ENCODE measurements around the gene KLHL28. TPM values are rescaled to one million over a fixed set of nuclear protein-coding genes. Genes with fewer than 3 reads are reported as not detected.
A peak's percentile ranks its signal among the peaks of the same experiment; 100 is the strongest.

The KLHL28 gene
- total RNA-seq, 4 donors from 2014 or later, result 10.0 to 18.4 (median 11.6) TPM

GRCh38 chr14:44961151-44961553 is 595 bp downstream of the KLHL28 start:
- Histone ChIP-seq H3K36me3 (no peaks in the 10 kb centered on the region), H3K4me1 (peaks cover 0 to 75% (median 21%) of the 10 kb centered on the region in 4 donors), H3K27me3 (no peaks in the 10 kb centered on the region), H3K27ac (peak overlapping the region; percentile 70 to 93 (median 87)), H3K9me3 (no peaks in the 10 kb centered on the region), H3K4me3 (peak overlapping the region; percentile 75 to 94 (median 88))
- peak in 1 of 2 donors; percentile 42 for DNase-seq (ENCODE audit: low spot score in 2 of 2)
- TF ChIP-seq POLR2A (IDR thresholded peaks at IDR 0.05), result no peak
- no peak for TF ChIP-seq EP300 (IDR thresholded peaks at IDR 0.05)
- no peak for TF ChIP-seq CTCF (IDR thresholded peaks at IDR 0.05)
- WGBS, 2 donors, result 1% methylated on average over 14 of the region's 14 CpGs

- no peak for DNase-seq (ENCODE audit: low spot score in 2 of 2)
- Histone ChIP-seq H3K27ac (peak overlapping the region in 3 of 4 donors; percentile 85 to 93 (median 89)), H3K9me3 (no peaks in the 10 kb centered on the region), H3K36me3 (no peaks in the 10 kb centered on the region), H3K4me3 (peak overlapping the region; percentile 75 to 94 (median 88)), H3K4me1 (peaks cover 0 to 71% (median 19%) of the 10 kb centered on the region in 4 donors), H3K27me3 (no peaks in the 10 kb centered on the region)
- TF ChIP-seq CTCF (IDR thresholded peaks at IDR 0.05), result no peak
- no peak for TF ChIP-seq POLR2A (IDR thresholded peaks at IDR 0.05)
- TF ChIP-seq EP300 (IDR thresholded peaks at IDR 0.05), result no peak
- 0 to 1% methylated on average over 3 of the region's 3 CpGs for WGBS, 2 donors
Observed at GRCh38 chr14:44960646-44961045, 1.1 kb downstream of the KLHL28 start.

- Histone ChIP-seq H3K27me3 (no peaks in the 10 kb centered on the region), H3K9me3 (no peaks in the 10 kb centered on the region), H3K4me1 (peaks cover 0 to 71% (median 18%) of the 10 kb centered on the region in 4 donors), H3K36me3 (no peaks in the 10 kb centered on the region), H3K4me3 (peak overlapping the region; percentile 75 to 94 (median 88)), H3K27ac (peak overlapping the region in 3 of 4 donors; percentile 18 to 93 (median 89))
- WGBS, 2 donors, result 19 to 22% methylated on average over 2 of the region's 2 CpGs
- DNase-seq (ENCODE audit: low spot score in 2 of 2), result no peak
- TF ChIP-seq POLR2A (IDR thresholded peaks at IDR 0.05) (no peak), CTCF (IDR thresholded peaks at IDR 0.05) (no peak), EP300 (IDR thresholded peaks at IDR 0.05) (no peak)
Observed at GRCh38 chr14:44960146-44960545, 1.6 kb downstream of the KLHL28 start.

- no peaks in the 10 kb centered on the region for H3K36me3 ChIP-seq
- no peak for DNase-seq (ENCODE audit: low spot score in 2 of 2)
- no peaks in the 10 kb centered on the region for H3K9me3 ChIP-seq
- H3K4me1 ChIP-seq, result peaks cover 0 to 70% (median 18%) of the 10 kb centered on the region in 4 donors
- no peaks in the 10 kb centered on the region for H3K27me3 ChIP-seq
- TF ChIP-seq CTCF (IDR thresholded peaks at IDR 0.05) (no peak), POLR2A (IDR thresholded peaks at IDR 0.05) (no peak), EP300 (IDR thresholded peaks at IDR 0.05) (no peak)
- H3K27ac ChIP-seq, result peak overlapping the region in 1 of 4 donors; percentile 89
- 58 to 61% methylated on average over 3 of the region's 3 CpGs for WGBS, 2 donors
- H3K4me3 ChIP-seq, result peak overlapping the region in 1 of 4 donors; percentile 83
Observed at GRCh38 chr14:44959538-44959937, 2.2 kb downstream of the KLHL28 start.

GRCh38 chr14:44956866-44957265 is 4.9 kb downstream of the KLHL28 start:
- no peaks in the 10 kb centered on the region for H3K27me3 ChIP-seq
- TF ChIP-seq CTCF (IDR thresholded peaks at IDR 0.05), result no peak
- TF ChIP-seq POLR2A (IDR thresholded peaks at IDR 0.05), result no peak
- TF ChIP-seq EP300 (IDR thresholded peaks at IDR 0.05), result no peak
- no peak for DNase-seq (ENCODE audit: low spot score in 2 of 2)
- H3K4me1 ChIP-seq, result peaks cover 0 to 55% (median 9%) of the 10 kb centered on the region in 4 donors
- 96 to 98% methylated on average over 3 of the region's 3 CpGs for WGBS, 2 donors
- H3K27ac ChIP-seq, result no peak overlapping the region
- H3K9me3 ChIP-seq, result no peaks in the 10 kb centered on the region
- peaks cover 0 to 5% (median 0%) of the 10 kb centered on the region in 3 donors for H3K36me3 ChIP-seq
- no peak overlapping the region for H3K4me3 ChIP-seq
